ENCODE measurements around the gene SPCS2.
A peak's percentile ranks its signal among the peaks of the same experiment; 100 is the strongest.

DNA sequence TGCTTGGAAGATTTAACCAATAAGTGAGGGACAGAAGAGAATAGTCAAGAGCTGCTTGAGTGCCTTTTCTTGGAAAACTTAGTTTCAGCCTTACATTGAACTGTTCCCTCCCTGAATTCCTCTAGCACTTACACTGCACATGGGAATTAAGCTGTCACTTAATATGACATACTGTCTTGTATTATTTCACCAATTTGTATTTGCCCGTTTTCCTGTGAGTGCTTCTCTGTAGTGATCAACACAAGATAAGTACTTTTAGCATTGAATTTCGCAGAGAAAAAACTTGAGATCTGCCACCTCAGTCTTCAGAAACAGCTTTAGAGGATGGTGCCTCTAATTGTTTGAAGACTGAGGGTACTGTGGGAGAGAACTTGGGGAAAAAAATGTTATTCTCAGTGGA, 3.7 kb downstream of the SPCS2 start:
- TF ChIP-seq POLR2AphosphoS5 (IDR thresholded peaks at IDR 0.05) = peak; percentile 71
- TF ChIP-seq, protein P1, sequence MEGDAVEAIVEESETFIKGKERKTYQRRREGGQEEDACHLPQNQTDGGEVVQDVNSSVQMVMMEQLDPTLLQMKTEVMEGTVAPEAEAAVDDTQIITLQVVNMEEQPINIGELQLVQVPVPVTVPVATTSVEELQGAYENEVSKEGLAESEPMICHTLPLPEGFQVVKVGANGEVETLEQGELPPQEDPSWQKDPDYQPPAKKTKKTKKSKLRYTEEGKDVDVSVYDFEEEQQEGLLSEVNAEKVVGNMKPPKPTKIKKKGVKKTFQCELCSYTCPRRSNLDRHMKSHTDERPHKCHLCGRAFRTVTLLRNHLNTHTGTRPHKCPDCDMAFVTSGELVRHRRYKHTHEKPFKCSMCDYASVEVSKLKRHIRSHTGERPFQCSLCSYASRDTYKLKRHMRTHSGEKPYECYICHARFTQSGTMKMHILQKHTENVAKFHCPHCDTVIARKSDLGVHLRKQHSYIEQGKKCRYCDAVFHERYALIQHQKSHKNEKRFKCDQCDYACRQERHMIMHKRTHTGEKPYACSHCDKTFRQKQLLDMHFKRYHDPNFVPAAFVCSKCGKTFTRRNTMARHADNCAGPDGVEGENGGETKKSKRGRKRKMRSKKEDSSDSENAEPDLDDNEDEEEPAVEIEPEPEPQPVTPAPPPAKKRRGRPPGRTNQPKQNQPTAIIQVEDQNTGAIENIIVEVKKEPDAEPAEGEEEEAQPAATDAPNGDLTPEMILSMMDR (IDR thresholded peaks at IDR 0.05; ENCODE audit: poor library complexity, severe bottlenecking) = no peak
- no peak for TF ChIP-seq EZH2 (IDR thresholded peaks at IDR 0.05; ENCODE audit: borderline replicate concordance, insufficient read depth, low read length, poor library complexity, severe bottlenecking)
- peak; percentile 94 for TF ChIP-seq EP300 (conservative IDR thresholded peaks at IDR 0.05; ENCODE audit: poor library complexity, severe bottlenecking)
- TF ChIP-seq SMC3 (conservative IDR thresholded peaks at IDR 0.05; ENCODE audit: poor library complexity) = no peak
- no peak for TF ChIP-seq RAD21 (conservative IDR thresholded peaks at IDR 0.05)
- TF ChIP-seq TAF1 (IDR thresholded peaks at IDR 0.05; ENCODE audit: low read depth) = no peak

All from neural cell (in vitro differentiated cells).